Measurements from ENCODE around the gene ZNF333. TPM values are rescaled to one million over a fixed set of nuclear protein-coding genes. Genes with fewer than 3 reads are reported as not detected.

Gene ZNF333
- polyA plus RNA-seq, 1 experiment: 11.8 TPM

GRCh38 chr19:14728595-14728994 is 38.7 kb downstream of the ZNF333 start:
- Histone ChIP-seq H3K4me3 (ENCODE audit: low read depth, low read length) (no peak overlapping the region), H3K9me3 (ENCODE audit: control insufficient read depth, insufficient read depth, low read length) (peaks cover 13% of the 10 kb centered on the region), H3K27me3 (ENCODE audit: control insufficient read depth, insufficient read depth, low read length) (peaks cover 3% of the 10 kb centered on the region), H3K27ac (ENCODE audit: low read depth, low read length) (no peak overlapping the region)
- no peak for TF ChIP-seq CTCF (IDR thresholded peaks at IDR 0.05; ENCODE audit: low read depth, low read length)
- no peak for DNase-seq (ENCODE audit: low read depth, low spot score)
- ChIA-PET POLR2A (no interaction called here), CTCF (no interaction called here)

- DNase-seq (ENCODE audit: low read depth, low spot score): no peak
- Histone ChIP-seq H3K9me3 (ENCODE audit: control insufficient read depth, insufficient read depth, low read length) (no peaks in the 10 kb centered on the region), H3K4me3 (ENCODE audit: low read depth, low read length) (no peak overlapping the region), H3K27me3 (ENCODE audit: control insufficient read depth, insufficient read depth, low read length) (peaks cover 3% of the 10 kb centered on the region), H3K27ac (ENCODE audit: low read depth, low read length) (no peak overlapping the region)
- TF ChIP-seq CTCF (IDR thresholded peaks at IDR 0.05; ENCODE audit: low read depth, low read length): no peak
- ChIA-PET POLR2A (no interaction called here), CTCF (no interaction called here)
Observed at GRCh38 chr19:14731200-14731599, 41.4 kb downstream of the ZNF333 start.

- DNase-seq (ENCODE audit: low read depth, low spot score): no peak
- no peak overlapping the region for H3K4me3 ChIP-seq (ENCODE audit: low read depth, low read length)
- H3K9me3 ChIP-seq (ENCODE audit: control insufficient read depth, insufficient read depth, low read length): no peaks in the 10 kb centered on the region
- peaks cover 3% of the 10 kb centered on the region for H3K27me3 ChIP-seq (ENCODE audit: control insufficient read depth, insufficient read depth, low read length)
- ChIA-PET CTCF (no interaction called here), POLR2A (no interaction called here)
- TF ChIP-seq CTCF (IDR thresholded peaks at IDR 0.05; ENCODE audit: low read depth, low read length): no peak
- no peak overlapping the region for H3K27ac ChIP-seq (ENCODE audit: low read depth, low read length)
Observed at GRCh38 chr19:14732510-14732909, 42.7 kb downstream of the ZNF333 start.

DNA sequence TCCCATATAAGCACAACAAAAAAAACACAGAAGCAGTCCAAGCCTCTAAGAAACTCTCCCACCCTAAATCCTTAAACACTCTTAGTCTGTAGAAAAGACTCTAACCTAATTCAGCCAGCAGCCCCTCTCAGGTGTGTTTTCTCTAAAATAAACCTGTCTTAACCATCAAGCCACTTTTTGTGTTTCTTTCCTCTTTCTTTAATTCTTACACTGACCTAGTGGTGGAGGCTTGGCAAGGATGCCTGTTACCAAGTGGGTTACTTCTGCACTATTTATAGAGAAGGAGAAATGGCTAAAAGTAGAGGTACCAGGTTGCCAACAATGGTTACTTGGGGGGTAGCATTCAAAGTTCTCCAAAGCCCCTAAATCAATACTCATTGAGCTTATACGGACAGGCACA is 43.7 kb downstream of the ZNF333 start:
- DNase-seq (ENCODE audit: low read depth, low spot score): no peak
- Histone ChIP-seq H3K9me3 (ENCODE audit: control insufficient read depth, insufficient read depth, low read length) (no peaks in the 10 kb centered on the region), H3K27ac (ENCODE audit: low read depth, low read length) (no peak overlapping the region), H3K27me3 (ENCODE audit: control insufficient read depth, insufficient read depth, low read length) (peaks cover 3% of the 10 kb centered on the region), H3K4me3 (ENCODE audit: low read depth, low read length) (no peak overlapping the region)
- CTCF ChIA-PET: no interaction called here
- no peak for TF ChIP-seq CTCF (IDR thresholded peaks at IDR 0.05; ENCODE audit: low read depth, low read length)
- POLR2A ChIA-PET: no interaction called here

DNA sequence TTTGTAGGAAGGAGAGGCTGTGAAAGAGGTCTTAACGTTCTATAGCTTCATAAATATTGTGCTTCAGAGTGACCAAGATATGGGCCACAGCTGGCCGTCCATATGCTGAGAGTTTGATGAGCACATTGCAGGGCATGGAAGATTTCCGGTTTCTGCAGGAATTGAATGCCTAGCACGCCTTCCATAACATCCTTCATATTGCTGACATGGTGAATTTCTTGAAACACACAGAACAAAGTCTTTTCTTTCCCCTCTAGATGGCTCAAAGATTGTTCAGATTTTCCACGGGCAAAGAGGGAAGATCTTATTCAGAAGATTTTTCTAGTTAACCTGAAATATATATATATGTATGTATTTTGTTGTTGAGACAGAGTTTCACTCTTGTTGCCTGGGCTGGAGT is 46.1 kb downstream of the ZNF333 start:
- ChIA-PET POLR2A (no interaction called here), CTCF (no interaction called here)
- no peak for TF ChIP-seq CTCF (IDR thresholded peaks at IDR 0.05; ENCODE audit: low read depth, low read length)
- H3K27me3 ChIP-seq (ENCODE audit: control insufficient read depth, insufficient read depth, low read length): no peaks in the 10 kb centered on the region
- no peaks in the 10 kb centered on the region for H3K9me3 ChIP-seq (ENCODE audit: control insufficient read depth, insufficient read depth, low read length)
- no peak overlapping the region for H3K27ac ChIP-seq (ENCODE audit: low read depth, low read length)
- no peak for DNase-seq (ENCODE audit: low read depth, low spot score)
- H3K4me3 ChIP-seq (ENCODE audit: low read depth, low read length): no peak overlapping the region
